Measurements from ENCODE around the gene CFLAR.

CFLAR gene

GRCh38 chr2:201132518-201132917, 16.6 kb downstream of the CFLAR start:
- Histone ChIP-seq H3K79me2 (ENCODE audit: insufficient read depth, low read length) (peaks cover 54% of the 10 kb centered on the region), H3K4me1 (ENCODE audit: insufficient read depth, low read length, poor library complexity, severe bottlenecking) (peaks cover 26% of the 10 kb centered on the region), H3K9me3 (ENCODE audit: insufficient read depth, low read depth, low read length) (no peaks in the 10 kb centered on the region), H3K27me3 (ENCODE audit: insufficient read depth, low read length, poor library complexity, severe bottlenecking) (no peaks in the 10 kb centered on the region), H3K4me2 (ENCODE audit: low read depth, low read length, poor library complexity, severe bottlenecking) (no peak overlapping the region), H4K20me1 (ENCODE audit: insufficient read depth, low read length, poor library complexity, severe bottlenecking) (peaks cover 26% of the 10 kb centered on the region), H3K4me3 (ENCODE audit: low read length, poor library complexity, severe bottlenecking) (no peak overlapping the region), H3F3A (ENCODE audit: low read depth) (no peaks in the 10 kb centered on the region), H3K9ac (ENCODE audit: low read depth, low read length, poor library complexity, severe bottlenecking) (no peak overlapping the region), H3K9me2 (replicated peaks; ENCODE audit: low read depth, low read length) (no peaks in the 10 kb centered on the region), H3K36me3 (ENCODE audit: insufficient read depth, low read length) (peaks cover 54% of the 10 kb centered on the region; the same call in 1 of the 2 replicates), H2AFZ (ENCODE audit: low read length) (no peak overlapping the region)
- no peak for TF ChIP-seq EZH2phosphoT487 (IDR thresholded peaks at IDR 0.05; ENCODE audit: borderline replicate concordance)
- TF ChIP-seq, protein P1, sequence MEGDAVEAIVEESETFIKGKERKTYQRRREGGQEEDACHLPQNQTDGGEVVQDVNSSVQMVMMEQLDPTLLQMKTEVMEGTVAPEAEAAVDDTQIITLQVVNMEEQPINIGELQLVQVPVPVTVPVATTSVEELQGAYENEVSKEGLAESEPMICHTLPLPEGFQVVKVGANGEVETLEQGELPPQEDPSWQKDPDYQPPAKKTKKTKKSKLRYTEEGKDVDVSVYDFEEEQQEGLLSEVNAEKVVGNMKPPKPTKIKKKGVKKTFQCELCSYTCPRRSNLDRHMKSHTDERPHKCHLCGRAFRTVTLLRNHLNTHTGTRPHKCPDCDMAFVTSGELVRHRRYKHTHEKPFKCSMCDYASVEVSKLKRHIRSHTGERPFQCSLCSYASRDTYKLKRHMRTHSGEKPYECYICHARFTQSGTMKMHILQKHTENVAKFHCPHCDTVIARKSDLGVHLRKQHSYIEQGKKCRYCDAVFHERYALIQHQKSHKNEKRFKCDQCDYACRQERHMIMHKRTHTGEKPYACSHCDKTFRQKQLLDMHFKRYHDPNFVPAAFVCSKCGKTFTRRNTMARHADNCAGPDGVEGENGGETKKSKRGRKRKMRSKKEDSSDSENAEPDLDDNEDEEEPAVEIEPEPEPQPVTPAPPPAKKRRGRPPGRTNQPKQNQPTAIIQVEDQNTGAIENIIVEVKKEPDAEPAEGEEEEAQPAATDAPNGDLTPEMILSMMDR (conservative IDR thresholded peaks at IDR 0.05; ENCODE audit: low read length): no peak

DNA sequence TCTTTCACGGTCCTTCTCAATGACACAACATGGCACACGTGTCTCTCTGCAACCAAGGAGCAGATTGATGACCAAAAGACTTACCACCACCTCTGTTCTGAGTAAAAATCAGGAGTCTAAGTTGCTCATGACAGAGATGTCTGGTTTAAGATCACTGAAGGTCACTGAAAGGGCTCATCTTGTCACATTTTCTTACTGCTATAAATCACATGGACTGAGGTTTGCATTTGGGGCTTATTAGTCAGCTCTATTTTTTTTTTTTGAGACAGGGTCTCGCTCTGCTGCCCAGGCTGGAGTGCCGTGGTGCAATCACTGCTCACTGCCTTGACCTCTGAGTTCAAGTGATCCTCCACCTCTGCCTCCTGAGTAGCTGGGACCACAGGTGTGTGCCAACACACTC, 19.4 kb downstream of the CFLAR start:
- H3K4me2 ChIP-seq (ENCODE audit: low read depth, low read length, poor library complexity, severe bottlenecking): no peak overlapping the region
- no peak overlapping the region for H2AFZ ChIP-seq (ENCODE audit: low read length)
- H3K4me1 ChIP-seq (ENCODE audit: insufficient read depth, low read length, poor library complexity, severe bottlenecking): peaks cover 9% of the 10 kb centered on the region
- peaks cover 77% of the 10 kb centered on the region; the same call in 1 of the 2 replicates for H3K36me3 ChIP-seq (ENCODE audit: insufficient read depth, low read length)
- TF ChIP-seq, protein P1 (conservative IDR thresholded peaks at IDR 0.05; ENCODE audit: low read length): no peak
- TF ChIP-seq EZH2phosphoT487 (IDR thresholded peaks at IDR 0.05; ENCODE audit: borderline replicate concordance): no peak
- H3K9me2 ChIP-seq (replicated peaks; ENCODE audit: low read depth, low read length): no peaks in the 10 kb centered on the region
- H3K9me3 ChIP-seq (ENCODE audit: insufficient read depth, low read depth, low read length): no peaks in the 10 kb centered on the region
- peaks cover 5% of the 10 kb centered on the region for H4K20me1 ChIP-seq (ENCODE audit: insufficient read depth, low read length, poor library complexity, severe bottlenecking)
- no peak overlapping the region for H3K4me3 ChIP-seq (ENCODE audit: low read length, poor library complexity, severe bottlenecking)
- no peaks in the 10 kb centered on the region for H3F3A ChIP-seq (ENCODE audit: low read depth)
- peaks cover 30% of the 10 kb centered on the region for H3K79me2 ChIP-seq (ENCODE audit: insufficient read depth, low read length)
- H3K9ac ChIP-seq (ENCODE audit: low read depth, low read length, poor library complexity, severe bottlenecking): no peak overlapping the region
- H3K27me3 ChIP-seq (ENCODE audit: insufficient read depth, low read length, poor library complexity, severe bottlenecking): no peaks in the 10 kb centered on the region

- Histone ChIP-seq H3K4me2 (ENCODE audit: low read depth, low read length, poor library complexity, severe bottlenecking) (no peak overlapping the region), H3K4me1 (ENCODE audit: insufficient read depth, low read length, poor library complexity, severe bottlenecking) (no peaks in the 10 kb centered on the region), H3K4me3 (ENCODE audit: low read length, poor library complexity, severe bottlenecking) (no peak overlapping the region), H3K9ac (ENCODE audit: low read depth, low read length, poor library complexity, severe bottlenecking) (no peak overlapping the region), H3K36me3 (ENCODE audit: insufficient read depth, low read length) (peaks cover 83% of the 10 kb centered on the region; the same call in 1 of the 2 replicates), H3K9me2 (replicated peaks; ENCODE audit: low read depth, low read length) (no peaks in the 10 kb centered on the region), H3F3A (ENCODE audit: low read depth) (no peaks in the 10 kb centered on the region), H3K79me2 (ENCODE audit: insufficient read depth, low read length) (peaks cover 15% of the 10 kb centered on the region), H3K27me3 (ENCODE audit: insufficient read depth, low read length, poor library complexity, severe bottlenecking) (no peaks in the 10 kb centered on the region), H3K9me3 (ENCODE audit: insufficient read depth, low read depth, low read length) (no peaks in the 10 kb centered on the region), H4K20me1 (ENCODE audit: insufficient read depth, low read length, poor library complexity, severe bottlenecking) (peaks cover 5% of the 10 kb centered on the region), H2AFZ (ENCODE audit: low read length) (no peak overlapping the region)
- TF ChIP-seq, protein P1 (conservative IDR thresholded peaks at IDR 0.05; ENCODE audit: low read length): no peak
- TF ChIP-seq EZH2phosphoT487 (IDR thresholded peaks at IDR 0.05; ENCODE audit: borderline replicate concordance): no peak
Observed at GRCh38 chr2:201136889-201137321, 20.9 kb downstream of the CFLAR start.

Measured in Loucy (cell line).